ENCODE measurements around the gene ARFIP2.

- no peak for TF ChIP-seq POLR2A (IDR thresholded peaks at IDR 0.05; ENCODE audit: control extremely low read depth in 1 of 2, low read depth in 2 of 2, low read length in 2 of 2)
- TF ChIP-seq EZH2 (IDR thresholded peaks at IDR 0.05; ENCODE audit: low read depth, low read length, severe bottlenecking), result no peak
- no peak for TF ChIP-seq CHD1 (IDR thresholded peaks at IDR 0.05; ENCODE audit: low read depth, low read length)
- no peak for TF ChIP-seq CBX5 (IDR thresholded peaks at IDR 0.05; ENCODE audit: low read depth, low read length)
- no peak for TF ChIP-seq CTCF (IDR thresholded peaks at IDR 0.05; ENCODE audit: control extremely low read depth in 1 of 3, insufficient read depth in 1 of 3, low read depth in 1 of 3, low read length in 3 of 3)
- no peak for TF ChIP-seq ZNF274 (IDR thresholded peaks at IDR 0.05; ENCODE audit: borderline replicate concordance, extremely low read depth, low read length)
Measured at GRCh38 chr11:6498121-6498520, 17.0 kb upstream of the ARFIP2 start.
